ENCODE results near the gene CLEC2A. TPM values are rescaled to one million over a fixed set of nuclear protein-coding genes. Genes with fewer than 3 reads are reported as not detected.
"Not testable (repeated sequence)": the region's sequence is repeated elsewhere in the genome, so short reads cannot be mapped to it uniquely, and the experiment has no call there.

The CLEC2A gene
- not detected in 2 replicates for total RNA-seq (2014; rRNA removed; shearing (Covaris generic))

- in situ Hi-C loops (cut with HindIII; ENCODE audit: low sequenced_read_pairs), result no loop called here
- no peak for DNase-seq (ENCODE audit: low spot score)
Observed at GRCh38 chr12:9932270-9932669, at the start of gene CLEC2A. Gene CLEC2A, minus strand, starts transcription at chr12:9932370. Its CDS starts 41 bp downstream, at chr12:9932329.

- in situ Hi-C loops (cut with HindIII; ENCODE audit: low sequenced_read_pairs), result no loop called here
Observed at GRCh38 chr12:9980126-9980525, 48.0 kb upstream of the CLEC2A start.

GRCh38 chr12:9977916-9978315, 45.7 kb upstream of the CLEC2A start:
- no peak for DNase-seq (ENCODE audit: low spot score)
- in situ Hi-C loops (cut with HindIII; ENCODE audit: low sequenced_read_pairs), result no loop called here

More at GRCh38 chr12:9980126-9980525, 48.0 kb upstream of the CLEC2A start:
- no peak for DNase-seq (ENCODE audit: low spot score)

- DNase-seq (ENCODE audit: low spot score); in situ Hi-C loops (cut with HindIII; ENCODE audit: low sequenced_read_pairs): not testable (repeated sequence)
Observed at GRCh38 chr12:9976626-9977025, 44.5 kb upstream of the CLEC2A start.

GRCh38 chr12:9975614-9976013, 43.4 kb upstream of the CLEC2A start:
- no peak for DNase-seq (ENCODE audit: low spot score)
- in situ Hi-C loops (cut with HindIII; ENCODE audit: low sequenced_read_pairs), result no loop called here

- DNase-seq (ENCODE audit: low spot score); in situ Hi-C loops (cut with HindIII; ENCODE audit: low sequenced_read_pairs): not testable (repeated sequence)
Observed at GRCh38 chr12:9974731-9975130, 42.6 kb upstream of the CLEC2A start.

- in situ Hi-C loops (cut with HindIII; ENCODE audit: low sequenced_read_pairs), result no loop called here
- no peak for DNase-seq (ENCODE audit: low spot score)
Observed at GRCh38 chr12:9973949-9974348, 41.8 kb upstream of the CLEC2A start.

- DNase-seq (ENCODE audit: low spot score), result no peak
Observed at GRCh38 chr12:9971181-9971580, 39.0 kb upstream of the CLEC2A start, which contains the start of gene CLEC12A. Gene CLEC12A, plus strand, starts transcription at chr12:9971409. Its CDS starts 188 bp downstream, at chr12:9971597.

GRCh38 chr12:9969673-9970072, 37.5 kb upstream of the CLEC2A start:
- in situ Hi-C loops (cut with HindIII; ENCODE audit: low sequenced_read_pairs), result no loop called here

More at GRCh38 chr12:9971181-9971580, 39.0 kb upstream of the CLEC2A start, which contains the start of gene CLEC12A:
- in situ Hi-C loops (cut with HindIII; ENCODE audit: low sequenced_read_pairs), result no loop called here

GRCh38 chr12:9961901-9962300, 29.7 kb upstream of the CLEC2A start:
- in situ Hi-C loops (cut with HindIII; ENCODE audit: low sequenced_read_pairs), result no loop called here
- DNase-seq (ENCODE audit: low spot score), result no peak

More at GRCh38 chr12:9969673-9970072, 37.5 kb upstream of the CLEC2A start:
- DNase-seq (ENCODE audit: low spot score), result no peak

GRCh38 chr12:9961106-9961505, 28.9 kb upstream of the CLEC2A start:
- in situ Hi-C loops (cut with HindIII; ENCODE audit: low sequenced_read_pairs), result no loop called here
- DNase-seq (ENCODE audit: low spot score), result no peak

GRCh38 chr12:9960590-9960989, 28.4 kb upstream of the CLEC2A start:
- no peak for DNase-seq (ENCODE audit: low spot score)
- in situ Hi-C loops (cut with HindIII; ENCODE audit: low sequenced_read_pairs), result no loop called here

- DNase-seq (ENCODE audit: low spot score), result no peak
- in situ Hi-C loops (cut with HindIII; ENCODE audit: low sequenced_read_pairs), result no loop called here
Observed at GRCh38 chr12:9957834-9958233, 25.7 kb upstream of the CLEC2A start.

- in situ Hi-C loops (cut with HindIII; ENCODE audit: low sequenced_read_pairs); DNase-seq (ENCODE audit: low spot score): not testable (repeated sequence)
Observed at GRCh38 chr12:9952954-9953729, 21.0 kb upstream of the CLEC2A start.

- no peak for DNase-seq (ENCODE audit: low spot score)
- in situ Hi-C loops (cut with HindIII; ENCODE audit: low sequenced_read_pairs), result no loop called here
Observed at GRCh38 chr12:9951026-9951675, 19.0 kb upstream of the CLEC2A start.

- in situ Hi-C loops (cut with HindIII; ENCODE audit: low sequenced_read_pairs), result no loop called here
- no peak for DNase-seq (ENCODE audit: low spot score)
Observed at GRCh38 chr12:9948606-9949296, 16.6 kb upstream of the CLEC2A start.

GRCh38 chr12:9947674-9948073, 15.5 kb upstream of the CLEC2A start:
- in situ Hi-C loops (cut with HindIII; ENCODE audit: low sequenced_read_pairs), result no loop called here

GRCh38 chr12:9944391-9944790, 12.2 kb upstream of the CLEC2A start:
- in situ Hi-C loops (cut with HindIII; ENCODE audit: low sequenced_read_pairs), result no loop called here
- no peak for DNase-seq (ENCODE audit: low spot score)

More at GRCh38 chr12:9947674-9948073, 15.5 kb upstream of the CLEC2A start:
- no peak for DNase-seq (ENCODE audit: low spot score)

- peak; percentile 16 for DNase-seq (ENCODE audit: low spot score)
- in situ Hi-C loops (cut with HindIII; ENCODE audit: low sequenced_read_pairs), result no loop called here
Observed at GRCh38 chr12:9943240-9943639, 11.1 kb upstream of the CLEC2A start.

- in situ Hi-C loops (cut with HindIII; ENCODE audit: low sequenced_read_pairs), result no loop called here
Observed at GRCh38 chr12:9941838-9942237, 9.7 kb upstream of the CLEC2A start.

More at GRCh38 chr12:9941838-9942237, 9.7 kb upstream of the CLEC2A start:
- DNase-seq (ENCODE audit: low spot score), result no peak
